HEK293 (cell line): ENCODE results near the gene SOCS1.
"Not testable (repeated sequence)": the region's sequence is repeated elsewhere in the genome, so short reads cannot be mapped to it uniquely, and the experiment has no call there.

ENCODE experiments used
- CTCF ChIA-PET: fragments of 350-600 bp; formaldehyde crosslinking; extraction: SDS; loops from one replicate; lab custom pipeline; 2021; ENCODE audit warnings: antibody characterized with exemption; lab: Yijun Ruan, JAX
- POLR2A ChIA-PET: fragments of 300-600 bp; formaldehyde crosslinking; extraction: SDS; loops from one replicate; lab custom pipeline; 2020; ENCODE audit warnings: antibody characterized with exemption, inconsistent platforms; lab: Yijun Ruan, JAX
- H3K27ac ChIP-seq: fragments of 200-500 bp; sonication (Bioruptor generic); 2 replicates; pipeline ENCODE4 v1.5.1; 2014; ENCODE audit warnings: low read depth, low read length, control low read depth, inconsistent platforms; ENCODE audit errors: extremely low read depth
- H3K36me3 ChIP-seq, 2 experiments: fragments of 200-500 bp in 1 of 2; sonication (Bioruptor generic) in 1 of 2; 1 replicate in 1 of 2; 2 replicates in 1 of 2; pipeline ENCODE4 v1.5.1; 2014 to 2017; ENCODE audit warnings: inconsistent platforms in 2 of 2, low read length in 2 of 2; ENCODE audit not compliant: control insufficient read depth in 2 of 2, insufficient read depth in 1 of 2
- H3K4me1 ChIP-seq: fragments of 200-500 bp; sonication (Bioruptor generic); 2 replicates; pipeline ENCODE4 v1.5.1; 2014; ENCODE audit warnings: mild to moderate bottlenecking, low read length, inconsistent platforms; ENCODE audit not compliant: control insufficient read depth, insufficient read depth
- H3K4me3 ChIP-seq: 2 replicates; pipeline ENCODE4 v1.5.1; 2011; ENCODE audit warnings: low read depth, mild to moderate bottlenecking, control low read depth, low read length, moderate library complexity
- H3K9me3 ChIP-seq: fragments of 200-500 bp; sonication (Bioruptor generic); 2 replicates; pipeline ENCODE4 v1.5.1; 2014; ENCODE audit warnings: low read depth, low read length, inconsistent platforms; ENCODE audit not compliant: control insufficient read depth, insufficient read depth
- GLIS2 ChIP-seq: fragments of 450-650 bp; formaldehyde crosslinking; IDR thresholded peaks from 2 replicates; pipeline ENCODE4 v1.5.1; 2016; ENCODE audit warnings: missing biosample characterization, missing genetic modification characterization
- KLF1 ChIP-seq: fragments of 450-650 bp; formaldehyde crosslinking; IDR thresholded peaks from 2 replicates; pipeline ENCODE4 v1.5.1; 2016; ENCODE audit warnings: missing biosample characterization, missing genetic modification characterization
- KLF7 ChIP-seq: fragments of 450-650 bp; formaldehyde crosslinking; IDR thresholded peaks from 2 replicates; pipeline ENCODE4 v1.5.1; 2016; ENCODE audit warnings: missing biosample characterization, missing genetic modification characterization, borderline replicate concordance
- OVOL3 ChIP-seq: fragments of 450-650 bp; formaldehyde crosslinking; IDR thresholded peaks from 2 replicates; pipeline ENCODE4 v1.5.1; 2016; ENCODE audit warnings: missing biosample characterization, missing genetic modification characterization
- SETDB1 ChIP-seq: IDR thresholded peaks from one replicate; pipeline ENCODE4 v1.6.1; 2017; ENCODE audit warnings: mild to moderate bottlenecking, low read length, moderate library complexity, mixed read lengths; ENCODE audit not compliant: insufficient read length
- ZIC2 ChIP-seq: fragments of 450-650 bp; formaldehyde crosslinking; IDR thresholded peaks from 2 replicates; pipeline ENCODE4 v1.5.1; 2016; ENCODE audit warnings: missing biosample characterization, missing genetic modification characterization
- ZNF23 ChIP-seq: fragments of 450-650 bp; formaldehyde crosslinking; IDR thresholded peaks from 2 replicates; pipeline ENCODE4 v1.5.1; 2016; ENCODE audit warnings: missing biosample characterization, missing genetic modification characterization, borderline replicate concordance
- ZNF335 ChIP-seq: fragments of 450-650 bp; formaldehyde crosslinking; conservative IDR thresholded peaks from 2 replicates; pipeline ENCODE4 v1.5.1; 2016; ENCODE audit warnings: missing biosample characterization, missing genetic modification characterization
- ZNF473 ChIP-seq: fragments of 450-650 bp; formaldehyde crosslinking; IDR thresholded peaks from 2 replicates; pipeline ENCODE4 v1.5.1; 2017; ENCODE audit warnings: missing biosample characterization, missing genetic modification characterization
- ZNF510 ChIP-seq: fragments of 450-650 bp; formaldehyde crosslinking; IDR thresholded peaks from 2 replicates; pipeline ENCODE4 v1.5.1; 2018; ENCODE audit warnings: mild to moderate bottlenecking, missing genetic modification characterization, missing biosample characterization; ENCODE audit not compliant: insufficient replicate concordance
- ZNF560 ChIP-seq: fragments of 450-650 bp; formaldehyde crosslinking; IDR thresholded peaks from 2 replicates; pipeline ENCODE4 v1.5.1; 2017; ENCODE audit warnings: missing biosample characterization, missing genetic modification characterization, borderline replicate concordance
- ZNF621 ChIP-seq: fragments of 450-650 bp; formaldehyde crosslinking; IDR thresholded peaks from 2 replicates; pipeline ENCODE4 v1.5.1; 2017; ENCODE audit warnings: missing biosample characterization, missing genetic modification characterization
- TF ChIP-seq, protein P1 (sequence below): fragments of 450-650 bp; formaldehyde crosslinking; IDR thresholded peaks from 2 replicates; pipeline ENCODE4 v1.5.1; 2016; ENCODE audit warnings: missing biosample characterization, missing genetic modification characterization
- TF ChIP-seq, protein P2 (sequence below): fragments of 450-650 bp; IDR thresholded peaks from 2 replicates; pipeline ENCODE4 v1.5.1; 2018; ENCODE audit warnings: missing biosample characterization, mild to moderate bottlenecking, missing genetic modification characterization
- TF ChIP-seq, protein P3 (sequence below): fragments of 450-650 bp; formaldehyde crosslinking; IDR thresholded peaks from 2 replicates; pipeline ENCODE4 v1.5.0; 2017; ENCODE audit warnings: missing biosample characterization, missing genetic modification characterization, borderline replicate concordance

The SOCS1 gene

DNA sequence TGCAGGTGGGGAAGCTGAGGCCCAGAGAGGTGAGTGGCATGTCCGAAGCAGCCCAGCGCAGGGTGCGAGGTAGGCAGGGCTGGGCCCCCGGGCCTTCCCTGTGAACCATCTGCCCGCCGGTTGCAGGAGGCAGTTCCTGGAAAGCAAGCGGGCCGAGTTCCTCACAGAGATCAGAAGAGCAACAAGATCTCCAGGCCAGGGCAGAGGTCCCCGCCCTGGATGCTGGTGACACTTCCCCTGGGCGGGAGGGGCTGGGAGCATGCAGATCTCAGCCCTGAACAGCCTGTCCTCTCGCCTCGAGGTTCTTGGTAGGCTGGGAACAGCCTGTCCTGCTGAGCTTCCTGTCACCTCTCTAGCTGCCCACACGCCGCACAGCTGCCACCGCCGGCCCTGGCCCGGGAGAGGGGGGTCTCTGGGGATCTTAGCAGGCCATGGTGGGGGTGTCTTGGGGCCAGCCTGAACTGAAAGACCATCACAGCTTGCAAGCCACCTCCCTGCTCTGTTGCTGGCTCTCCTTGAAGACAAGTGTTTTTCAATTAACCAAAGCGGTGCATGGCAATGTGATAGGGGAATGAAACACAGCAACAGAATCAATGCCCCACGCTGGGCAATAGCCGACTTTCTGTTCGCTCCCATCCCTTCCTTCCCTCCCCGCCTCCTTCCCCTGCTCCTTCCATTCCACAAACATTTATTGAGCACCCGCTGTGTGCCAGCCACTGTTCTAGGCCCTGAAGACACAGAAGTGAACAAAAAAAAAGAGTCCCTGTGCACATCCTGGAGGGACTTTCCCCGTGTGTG lies 31.7 kb downstream of the SOCS1 start:
- Histone ChIP-seq H3K4me3 (no peak overlapping the region), H3K9me3 (no peaks in the 10 kb centered on the region), H3K27ac (no peak overlapping the region), H3K4me1 (no peaks in the 10 kb centered on the region), H3K36me3 (no peaks in the 10 kb centered on the region)
- ChIA-PET POLR2A (no interaction called here), CTCF (no interaction called here)
- TF ChIP-seq ZNF621 (no peak), GLIS2 (tag by site-specific recombination) (no peak), ZNF335 (tag by site-specific recombination) (no peak), ZNF510 (tag by site-specific recombination) (no peak), KLF7 (tag by site-specific recombination) (no peak), OVOL3 (tag by site-specific recombination) (no peak), KLF1 (no peak), ZNF560 (no peak)
- TF ChIP-seq, protein P1, sequence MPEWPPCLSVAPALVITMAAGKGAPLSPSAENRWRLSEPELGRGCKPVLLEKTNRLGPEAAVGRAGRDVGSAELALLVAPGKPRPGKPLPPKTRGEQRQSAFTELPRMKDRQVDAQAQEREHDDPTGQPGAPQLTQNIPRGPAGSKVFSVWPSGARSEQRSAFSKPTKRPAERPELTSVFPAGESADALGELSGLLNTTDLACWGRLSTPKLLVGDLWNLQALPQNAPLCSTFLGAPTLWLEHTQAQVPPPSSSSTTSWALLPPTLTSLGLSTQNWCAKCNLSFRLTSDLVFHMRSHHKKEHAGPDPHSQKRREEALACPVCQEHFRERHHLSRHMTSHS (tag by site-specific recombination): no peak
- TF ChIP-seq, protein P2, sequence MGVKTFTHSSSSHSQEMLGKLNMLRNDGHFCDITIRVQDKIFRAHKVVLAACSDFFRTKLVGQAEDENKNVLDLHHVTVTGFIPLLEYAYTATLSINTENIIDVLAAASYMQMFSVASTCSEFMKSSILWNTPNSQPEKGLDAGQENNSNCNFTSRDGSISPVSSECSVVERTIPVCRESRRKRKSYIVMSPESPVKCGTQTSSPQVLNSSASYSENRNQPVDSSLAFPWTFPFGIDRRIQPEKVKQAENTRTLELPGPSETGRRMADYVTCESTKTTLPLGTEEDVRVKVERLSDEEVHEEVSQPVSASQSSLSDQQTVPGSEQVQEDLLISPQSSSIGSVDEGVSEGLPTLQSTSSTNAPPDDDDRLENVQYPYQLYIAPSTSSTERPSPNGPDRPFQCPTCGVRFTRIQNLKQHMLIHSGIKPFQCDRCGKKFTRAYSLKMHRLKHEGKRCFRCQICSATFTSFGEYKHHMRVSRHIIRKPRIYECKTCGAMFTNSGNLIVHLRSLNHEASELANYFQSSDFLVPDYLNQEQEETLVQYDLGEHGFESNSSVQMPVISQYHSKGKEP (tag by site-specific recombination): no peak

DNA sequence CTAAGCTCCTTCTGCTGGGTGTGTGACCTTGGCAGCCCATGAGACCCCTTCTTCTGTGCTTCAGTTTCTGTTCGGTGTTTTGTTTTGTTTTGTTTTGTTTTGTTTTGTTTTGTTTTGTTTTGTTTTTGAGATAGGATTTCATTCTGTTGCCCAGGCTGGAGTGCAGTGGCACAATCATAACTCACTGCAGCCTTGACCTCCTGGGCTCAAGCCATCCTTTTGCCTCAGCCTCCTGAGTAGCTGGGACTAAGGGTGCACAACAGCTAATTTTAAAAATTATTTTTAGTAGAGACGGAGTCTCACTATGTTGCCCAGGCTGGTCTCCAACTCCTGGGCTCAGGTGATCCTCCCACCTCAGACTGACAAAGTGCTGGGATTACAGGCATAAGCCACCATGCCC lies 35.5 kb downstream of the SOCS1 start:
- POLR2A ChIA-PET, H3K4me1 ChIP-seq, H3K9me3 ChIP-seq, H3K36me3 ChIP-seq, CTCF ChIA-PET, H3K4me3 ChIP-seq, H3K27ac ChIP-seq: not testable (repeated sequence)

DNA sequence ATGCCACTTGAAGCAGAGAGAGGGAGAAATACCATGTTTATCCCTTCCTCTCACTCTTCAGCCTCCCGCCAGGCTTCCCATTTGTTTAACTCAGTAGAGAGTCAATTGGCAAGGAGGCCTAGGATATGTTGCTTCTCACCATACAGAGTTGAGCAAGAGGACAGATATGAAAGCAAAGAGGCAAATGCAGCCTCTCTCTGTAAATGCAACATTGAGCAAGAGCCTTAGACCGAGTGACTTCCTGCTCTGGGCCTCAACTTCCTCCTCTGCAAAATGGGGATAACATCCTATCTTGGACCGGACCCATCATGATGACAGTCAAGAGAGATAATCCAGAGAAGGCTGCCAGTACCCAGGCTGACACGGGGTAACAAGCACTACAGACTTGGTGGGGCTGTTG lies 36.8 kb downstream of the SOCS1 start:
- TF ChIP-seq ZNF23 (tag by site-specific recombination): no peak
- TF ChIP-seq ZIC2: no peak
- POLR2A ChIA-PET: no interaction called here
- CTCF ChIA-PET: interaction anchor here (0.8 to 2.4 kb wide), 5 partner anchors 10 to 53 kb away, joined by 3 to 10 read pairs (median 3); no protein-coding TSS in a partner anchor
- Histone ChIP-seq H3K27ac (no peak overlapping the region), H3K36me3 (no peaks in the 10 kb centered on the region), H3K9me3 (no peaks in the 10 kb centered on the region), H3K4me3 (no peak overlapping the region), H3K4me1 (no peaks in the 10 kb centered on the region)

DNA sequence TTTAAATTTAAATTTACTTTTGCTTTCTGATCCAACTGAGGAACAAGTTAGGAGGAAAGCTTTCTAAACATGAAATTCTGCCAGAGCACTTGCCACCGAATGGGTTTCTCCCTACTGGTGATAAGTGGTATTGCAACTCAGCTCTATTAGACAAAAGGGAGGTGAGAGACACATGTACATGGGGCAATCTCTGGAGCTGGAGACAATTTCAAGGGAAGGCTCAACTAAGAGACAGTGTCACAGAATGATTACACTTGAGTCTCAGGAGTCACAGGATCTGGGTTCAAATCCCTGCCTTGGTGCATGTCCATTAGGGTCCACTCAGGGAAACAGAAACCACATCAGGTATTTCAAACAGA lies 37.4 kb downstream of the SOCS1 start:
- ChIA-PET CTCF (interaction anchor here (0.6 to 2.4 kb wide), 9 partner anchors 9 to 139 kb away, joined by 3 to 10 read pairs (median 3); no protein-coding TSS in a partner anchor), POLR2A (no interaction called here)
- Histone ChIP-seq H3K9me3 (no peaks in the 10 kb centered on the region), H3K4me1 (no peaks in the 10 kb centered on the region), H3K27ac (no peak overlapping the region), H3K36me3 (no peaks in the 10 kb centered on the region), H3K4me3 (no peak overlapping the region)
- TF ChIP-seq, protein P3, sequence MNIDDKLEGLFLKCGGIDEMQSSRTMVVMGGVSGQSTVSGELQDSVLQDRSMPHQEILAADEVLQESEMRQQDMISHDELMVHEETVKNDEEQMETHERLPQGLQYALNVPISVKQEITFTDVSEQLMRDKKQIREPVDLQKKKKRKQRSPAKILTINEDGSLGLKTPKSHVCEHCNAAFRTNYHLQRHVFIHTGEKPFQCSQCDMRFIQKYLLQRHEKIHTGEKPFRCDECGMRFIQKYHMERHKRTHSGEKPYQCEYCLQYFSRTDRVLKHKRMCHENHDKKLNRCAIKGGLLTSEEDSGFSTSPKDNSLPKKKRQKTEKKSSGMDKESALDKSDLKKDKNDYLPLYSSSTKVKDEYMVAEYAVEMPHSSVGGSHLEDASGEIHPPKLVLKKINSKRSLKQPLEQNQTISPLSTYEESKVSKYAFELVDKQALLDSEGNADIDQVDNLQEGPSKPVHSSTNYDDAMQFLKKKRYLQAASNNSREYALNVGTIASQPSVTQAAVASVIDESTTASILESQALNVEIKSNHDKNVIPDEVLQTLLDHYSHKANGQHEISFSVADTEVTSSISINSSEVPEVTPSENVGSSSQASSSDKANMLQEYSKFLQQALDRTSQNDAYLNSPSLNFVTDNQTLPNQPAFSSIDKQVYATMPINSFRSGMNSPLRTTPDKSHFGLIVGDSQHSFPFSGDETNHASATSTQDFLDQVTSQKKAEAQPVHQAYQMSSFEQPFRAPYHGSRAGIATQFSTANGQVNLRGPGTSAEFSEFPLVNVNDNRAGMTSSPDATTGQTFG (tag by site-specific recombination): no peak
- TF ChIP-seq ZNF473 (no peak), SETDB1 (peak; percentile 30)
